AG20443 (cell line): Measurements from ENCODE around the gene CFAP91.

Experiments used
- DNase-seq: peaks from one replicate; pipeline ENCODE4 v3.0.0; 2012; ENCODE audit warnings: low spot score, mixed read lengths

The CFAP91 gene

DNA sequence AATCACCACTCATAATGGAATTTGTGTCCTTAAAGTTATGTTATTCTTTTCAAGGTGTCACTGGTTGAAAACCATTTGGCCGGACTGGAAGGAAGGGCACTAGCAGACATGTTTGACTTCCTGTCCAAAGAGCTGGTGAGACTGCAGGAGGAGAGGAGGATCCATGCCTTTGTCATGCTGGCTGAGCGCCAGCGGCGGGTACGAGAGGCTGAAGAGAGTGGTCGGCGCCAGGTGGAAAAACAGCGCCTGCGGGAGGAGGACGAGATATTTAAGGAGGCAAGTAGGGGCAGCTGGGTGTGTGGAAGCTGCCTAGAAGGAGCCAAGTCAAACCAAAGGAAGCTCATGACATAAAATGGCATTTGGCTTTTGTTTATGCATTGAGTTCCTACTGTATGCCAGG lies 41.1 kb downstream of the CFAP91 start:
- DNase-seq, result no peak

DNA sequence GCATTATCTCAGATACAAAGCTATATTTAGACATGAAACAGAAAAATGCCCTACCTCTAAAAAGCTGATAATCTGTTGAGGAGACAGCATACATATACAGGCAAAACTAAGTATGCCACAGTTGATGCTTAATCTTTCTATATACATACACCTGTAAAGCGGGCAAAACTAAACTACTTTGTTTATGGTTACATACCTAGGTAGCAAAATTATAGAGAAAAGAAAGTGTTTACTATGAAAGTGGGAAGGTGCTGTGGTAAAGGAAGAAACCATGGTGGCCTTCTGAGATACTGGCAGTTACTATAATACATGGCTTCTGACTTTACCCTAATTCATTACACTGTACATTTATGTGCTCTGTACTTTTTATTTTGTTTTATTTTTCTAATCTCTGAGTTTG lies 43.1 kb downstream of the CFAP91 start:
- DNase-seq, result no peak

DNA sequence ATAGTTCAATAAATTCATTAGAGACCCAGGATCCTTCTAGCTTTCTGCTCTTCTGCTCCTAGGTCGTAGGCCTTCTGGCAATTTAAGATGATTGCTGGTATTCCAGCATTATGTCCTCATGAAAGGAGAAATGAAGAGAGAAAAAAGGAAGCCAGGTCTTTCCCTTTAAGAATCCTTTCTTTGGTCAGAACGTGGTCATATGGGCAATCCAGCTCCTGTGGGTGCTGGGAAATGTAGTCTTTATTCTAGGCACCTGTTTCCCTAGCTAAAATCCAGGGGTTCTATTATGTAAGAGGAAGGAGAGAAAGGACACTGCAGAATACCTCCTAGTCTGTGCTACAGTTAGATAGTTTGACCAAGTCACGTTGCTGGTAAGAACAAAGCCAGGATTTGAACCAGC lies 43.6 kb downstream of the CFAP91 start:
- DNase-seq, result no peak

- no peak for DNase-seq
Observed at GRCh38 chr3:119747357-119747756, 44.5 kb downstream of the CFAP91 start.

- no peak for DNase-seq
Observed at GRCh38 chr3:119748991-119749390, 46.2 kb downstream of the CFAP91 start.

- DNase-seq, result no peak
Observed at GRCh38 chr3:119751423-119751822, 48.6 kb downstream of the CFAP91 start.
